Memory B cell (primary cell): ENCODE measurements around the gene PLEKHG2.

Experiments
- ATAC-seq: fragments of 150-1000 bp; cut with Tn5 transposase; 2 replicates; pipeline ENCODE4 v1.10.0; 2021; ENCODE audit warnings: low read depth, mild to moderate bottlenecking, moderate library complexity
- DNase-seq, 2 donors: peaks; one replicate each; pipeline ENCODE4 v3.0.0; 2022; ENCODE audit warnings: low spot score in 2 of 2
- H3K27ac Mint-ChIP-seq: one replicate; pipeline ENCODE4 v1.8.0; 2022; ENCODE audit warnings: mild to moderate bottlenecking, moderate library complexity, mixed read lengths
- H3K27me3 Mint-ChIP-seq: one replicate; pipeline ENCODE4 v1.8.0; 2022; ENCODE audit warnings: mixed read lengths
- H3K36me3 Mint-ChIP-seq: one replicate; pipeline ENCODE4 v1.8.0; 2022; ENCODE audit warnings: mild to moderate bottlenecking, mixed read lengths
- H3K4me1 Mint-ChIP-seq: one replicate; pipeline ENCODE4 v1.8.0; 2022; ENCODE audit warnings: mixed read lengths
- H3K4me3 Mint-ChIP-seq: one replicate; pipeline ENCODE4 v1.8.0; 2022; ENCODE audit warnings: mild to moderate bottlenecking, moderate library complexity, mixed read lengths
- H3K9me3 Mint-ChIP-seq: one replicate; pipeline ENCODE4 v1.8.0; 2022; ENCODE audit warnings: mixed read lengths

The PLEKHG2 gene

GRCh38 chr19:39407660-39408391 is 4.6 kb upstream of the PLEKHG2 start:
- Mint-ChIP-seq H3K9me3 (no peaks in the 10 kb centered on the region), H3K36me3 (peaks cover 23% of the 10 kb centered on the region), H3K27ac (peak overlapping the region; percentile 96), H3K4me3 (peak overlapping the region; percentile 85), H3K27me3 (no peaks in the 10 kb centered on the region), H3K4me1 (peaks cover 43% of the 10 kb centered on the region)
- ATAC-seq = peak; percentile 1
- peak; percentile 66 to 76 for DNase-seq

DNA sequence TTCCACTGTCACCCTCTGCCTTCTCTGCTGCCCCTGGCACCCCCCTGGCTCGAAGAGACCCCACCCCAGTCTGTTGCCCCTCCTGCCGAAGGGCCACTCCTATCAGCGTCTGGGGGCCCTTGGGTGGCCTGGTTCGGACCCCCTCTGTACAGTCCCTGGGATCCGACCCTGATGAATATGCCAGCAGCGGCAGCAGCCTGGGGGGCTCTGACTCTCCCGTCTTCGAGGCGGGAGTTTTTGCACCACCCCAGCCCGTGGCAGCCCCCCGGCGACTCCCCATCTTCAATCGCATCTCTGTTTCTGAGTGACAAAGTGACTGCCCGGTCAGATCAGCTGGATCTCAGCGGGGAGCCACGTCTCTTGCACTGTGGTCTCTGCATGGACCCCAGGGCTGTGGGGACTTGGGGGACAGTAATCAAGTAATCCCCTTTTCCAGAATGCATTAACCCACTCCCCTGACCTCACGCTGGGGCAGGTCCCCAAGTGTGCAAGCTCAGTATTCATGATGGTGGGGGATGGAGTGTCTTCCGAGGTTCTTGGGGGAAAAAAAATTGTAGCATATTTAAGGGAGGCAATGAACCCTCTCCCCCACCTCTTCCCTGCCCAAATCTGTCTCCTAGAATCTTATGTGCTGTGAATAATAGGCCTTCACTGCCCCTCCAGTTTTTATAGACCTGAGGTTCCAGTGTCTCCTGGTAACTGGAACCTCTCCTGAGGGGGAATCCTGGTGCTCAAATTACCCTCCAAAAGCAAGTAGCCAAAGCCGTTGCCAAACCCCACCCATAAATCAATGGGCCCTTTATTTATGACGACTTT is 3.9 kb upstream of the PLEKHG2 start:
- peak overlapping the region; percentile 96 for H3K27ac Mint-ChIP-seq
- peak; percentile 50 to 58 for DNase-seq
- peak overlapping the region; percentile 85 for H3K4me3 Mint-ChIP-seq
- H3K36me3 Mint-ChIP-seq = peaks cover 23% of the 10 kb centered on the region
- H3K4me1 Mint-ChIP-seq = peaks cover 42% of the 10 kb centered on the region
- H3K9me3 Mint-ChIP-seq = no peaks in the 10 kb centered on the region
- H3K27me3 Mint-ChIP-seq = no peaks in the 10 kb centered on the region
- ATAC-seq = no peak

DNA sequence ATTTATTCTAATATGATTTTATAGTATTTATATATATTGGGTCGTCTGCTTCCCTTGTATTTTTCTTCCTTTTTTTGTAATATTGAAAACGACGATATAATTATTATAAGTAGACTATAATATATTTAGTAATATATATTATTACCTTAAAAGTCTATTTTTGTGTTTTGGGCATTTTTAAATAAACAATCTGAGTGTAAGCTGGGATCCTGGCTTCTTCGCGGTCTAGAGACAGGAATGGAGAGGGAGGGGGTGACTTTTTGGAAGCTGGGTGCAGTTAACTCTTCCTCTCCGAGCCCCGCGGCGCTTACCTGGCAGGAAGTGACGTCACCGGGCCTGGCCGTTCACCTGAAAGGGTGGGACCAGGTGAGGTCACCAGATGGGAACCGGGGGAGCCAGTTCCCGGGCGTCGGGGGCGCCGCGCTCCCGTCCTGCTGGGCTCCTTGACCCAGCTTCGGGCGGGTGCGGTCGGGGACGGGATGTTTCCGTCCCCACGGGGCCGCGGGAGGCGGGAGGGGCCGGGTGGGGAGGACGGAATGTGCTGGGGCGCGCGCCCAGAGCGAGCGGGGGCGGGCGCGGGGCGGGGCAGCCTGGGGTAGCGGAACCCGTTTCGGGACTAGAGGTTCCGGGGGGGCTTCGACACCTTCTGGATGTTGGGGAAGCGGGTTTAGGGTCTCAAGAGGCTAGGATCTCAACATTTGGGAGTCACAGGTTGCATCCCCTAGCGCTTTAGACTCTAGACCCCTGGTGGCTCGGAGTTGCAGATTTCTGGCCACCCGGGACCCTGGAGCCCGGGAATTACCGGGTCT is 3.1 kb upstream of the PLEKHG2 start:
- Mint-ChIP-seq H3K4me3 (peak overlapping the region; percentile 100), H3K27ac (peak overlapping the region; percentile 96), H3K36me3 (peaks cover 26% of the 10 kb centered on the region), H3K4me1 (peaks cover 45% of the 10 kb centered on the region), H3K9me3 (no peaks in the 10 kb centered on the region), H3K27me3 (no peaks in the 10 kb centered on the region)
- ATAC-seq (peak; percentile 8), DNase-seq (peak; percentile 89 to 91)

DNA sequence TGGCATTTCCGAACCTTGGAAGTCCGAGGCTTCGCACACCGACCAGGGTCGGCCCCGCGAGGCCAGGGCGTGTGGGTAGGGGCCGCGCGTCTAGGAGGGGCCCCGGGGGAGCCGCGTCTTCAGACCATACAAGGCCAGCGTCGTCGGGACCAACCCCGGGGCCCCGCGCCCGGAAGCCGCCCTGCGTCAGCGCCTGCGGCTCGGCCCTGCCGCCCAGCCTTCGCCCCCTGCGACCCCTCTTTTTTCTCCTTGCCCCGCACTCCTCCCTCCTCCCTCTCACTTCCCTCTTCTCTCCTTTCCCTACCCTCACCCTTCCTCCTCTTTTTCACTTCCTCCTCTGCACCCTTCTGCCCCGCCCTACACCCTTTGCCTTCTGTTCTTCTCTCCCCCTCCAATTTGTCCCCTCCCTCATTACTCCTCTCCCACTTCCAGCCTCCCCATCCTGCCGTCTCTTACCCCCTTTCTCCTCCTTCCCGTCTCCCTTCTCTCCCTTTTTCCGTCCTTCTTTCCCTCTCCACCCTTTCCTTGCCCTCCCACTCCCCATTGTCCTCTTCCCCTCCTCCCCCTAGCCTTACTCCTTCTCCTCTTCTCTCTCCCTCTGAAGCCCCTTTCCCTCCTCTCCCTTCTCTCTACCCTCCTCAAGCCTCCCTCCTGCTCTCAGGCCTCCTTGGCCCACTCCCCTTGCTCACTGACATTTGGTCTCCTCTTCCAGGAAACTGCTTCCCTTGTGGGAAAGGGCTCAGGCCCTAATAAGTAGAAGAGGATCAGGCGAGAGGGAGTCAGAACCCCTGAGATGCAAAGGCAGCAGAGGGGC is 2.2 kb upstream of the PLEKHG2 start:
- Mint-ChIP-seq H3K36me3 (peaks cover 28% of the 10 kb centered on the region), H3K27me3 (no peaks in the 10 kb centered on the region), H3K4me1 (peaks cover 46% of the 10 kb centered on the region)

GRCh38 chr19:39410831-39411080 is 1.7 kb upstream of the PLEKHG2 start:
- DNase-seq (no peak), ATAC-seq (no peak)
- Mint-ChIP-seq H3K4me3 (peak overlapping the region; percentile 100), H3K9me3 (no peaks in the 10 kb centered on the region), H3K27me3 (no peaks in the 10 kb centered on the region), H3K36me3 (peaks cover 28% of the 10 kb centered on the region), H3K27ac (peak overlapping the region; percentile 96), H3K4me1 (peaks cover 46% of the 10 kb centered on the region)

More for the DNA sequence above, 2.2 kb upstream of the PLEKHG2 start:
- peak overlapping the region; percentile 100 for H3K4me3 Mint-ChIP-seq
- ATAC-seq (peak; percentile 31), DNase-seq (peak; percentile 84 to 85)
- peak overlapping the region; percentile 96 for H3K27ac Mint-ChIP-seq
- no peaks in the 10 kb centered on the region for H3K9me3 Mint-ChIP-seq

DNA sequence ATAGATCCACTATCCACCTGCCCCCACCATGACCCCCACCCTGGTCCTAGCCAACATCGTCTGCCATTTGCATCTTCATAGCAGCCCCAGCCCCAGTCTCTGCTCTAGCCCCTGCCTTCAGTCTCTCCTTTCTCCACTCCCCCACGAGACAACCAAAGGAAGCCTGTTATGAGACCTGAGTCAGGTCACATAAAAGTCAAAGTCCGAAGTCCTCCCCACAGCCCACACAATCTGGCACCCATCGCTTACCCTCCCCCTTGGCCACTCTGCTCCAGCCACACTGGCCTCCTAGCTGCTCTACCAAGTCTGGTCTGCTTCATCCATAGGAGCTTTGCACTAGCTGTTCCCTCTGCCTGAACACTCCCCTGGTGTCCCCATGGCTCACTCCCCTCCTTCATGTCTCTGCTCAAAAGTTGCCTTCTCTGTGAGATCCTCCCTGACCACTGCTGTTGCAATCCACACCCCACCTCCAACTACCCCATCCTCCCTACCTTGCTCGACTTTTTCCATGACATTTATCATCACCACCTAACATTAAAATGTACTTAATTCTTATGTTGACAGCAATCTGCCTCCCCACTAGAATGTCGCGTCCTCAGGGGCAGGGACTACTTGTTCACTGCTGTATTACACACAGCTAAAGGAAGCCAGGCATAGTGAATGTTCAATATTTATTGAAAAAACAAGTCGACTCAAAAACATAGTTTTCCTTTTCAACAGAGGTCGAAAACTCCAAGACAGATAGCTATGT is 1.2 kb upstream of the PLEKHG2 start:
- no peaks in the 10 kb centered on the region for H3K27me3 Mint-ChIP-seq
- peaks cover 28% of the 10 kb centered on the region for H3K36me3 Mint-ChIP-seq
- peak overlapping the region; percentile 100 for H3K4me3 Mint-ChIP-seq
- DNase-seq = peak; percentile 36 to 59
- H3K4me1 Mint-ChIP-seq = peaks cover 44% of the 10 kb centered on the region
- H3K27ac Mint-ChIP-seq = peak overlapping the region; percentile 96
- ATAC-seq = no peak
- no peaks in the 10 kb centered on the region for H3K9me3 Mint-ChIP-seq

GRCh38 chr19:39411832-39412099 is 703 bp upstream of the PLEKHG2 start:
- peaks cover 43% of the 10 kb centered on the region for H3K4me1 Mint-ChIP-seq
- H3K27me3 Mint-ChIP-seq = no peaks in the 10 kb centered on the region
- DNase-seq = peak; percentile 89 to 92
- H3K27ac Mint-ChIP-seq = peak overlapping the region; percentile 96
- H3K4me3 Mint-ChIP-seq = peak overlapping the region; percentile 100
- peak; percentile 25 for ATAC-seq
- H3K36me3 Mint-ChIP-seq = peaks cover 28% of the 10 kb centered on the region
- H3K9me3 Mint-ChIP-seq = no peaks in the 10 kb centered on the region

- ATAC-seq = no peak
- no peaks in the 10 kb centered on the region for H3K9me3 Mint-ChIP-seq
- H3K4me1 Mint-ChIP-seq = peaks cover 42% of the 10 kb centered on the region
- H3K27ac Mint-ChIP-seq = peak overlapping the region; percentile 96
- H3K27me3 Mint-ChIP-seq = no peaks in the 10 kb centered on the region
- peak overlapping the region; percentile 100 for H3K4me3 Mint-ChIP-seq
- DNase-seq = peak in 1 of 2 donors; percentile 56
- peaks cover 26% of the 10 kb centered on the region for H3K36me3 Mint-ChIP-seq
These were observed 400 bp downstream of the PLEKHG2 start for GRCh38 chr19:39412867-39413271.

DNA sequence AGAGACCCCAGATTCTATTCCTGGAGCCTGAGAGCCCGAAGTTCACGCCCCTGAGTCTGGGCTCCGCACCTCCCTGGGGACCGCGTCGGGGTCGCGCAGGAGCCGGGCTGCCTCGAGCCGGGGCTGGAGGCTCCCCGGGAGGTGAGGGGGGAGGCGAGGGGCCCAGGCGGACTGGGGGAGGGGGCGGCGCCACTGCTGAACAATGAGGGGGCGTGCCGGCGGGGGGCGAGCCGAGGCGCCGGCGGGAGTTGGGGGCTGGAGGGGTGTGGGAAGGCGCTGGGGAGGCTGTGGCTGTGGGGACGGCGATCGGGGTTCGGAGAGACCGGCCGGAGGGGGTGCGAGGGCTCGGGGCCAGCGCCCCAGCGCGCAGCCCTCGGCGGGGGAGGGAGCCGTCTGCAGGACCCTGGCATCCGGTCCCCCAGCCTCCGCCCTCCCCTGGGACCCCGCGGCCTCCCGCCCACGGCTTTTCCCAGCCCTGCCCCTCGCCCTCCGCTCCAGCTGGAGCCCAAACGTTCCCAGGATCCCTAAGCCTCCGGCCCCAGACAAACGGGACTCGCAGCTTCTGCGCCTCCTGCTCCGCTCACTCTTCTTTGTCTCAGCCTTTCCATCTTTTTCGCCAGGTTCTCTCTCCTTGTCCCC is 922 bp downstream of the PLEKHG2 start:
- H3K4me1 Mint-ChIP-seq = peaks cover 40% of the 10 kb centered on the region
- DNase-seq (peak; percentile 37 to 51), ATAC-seq (no peak)
- peaks cover 21% of the 10 kb centered on the region for H3K36me3 Mint-ChIP-seq
- no peaks in the 10 kb centered on the region for H3K27me3 Mint-ChIP-seq
- H3K4me3 Mint-ChIP-seq = peak overlapping the region; percentile 100
- peak overlapping the region; percentile 96 for H3K27ac Mint-ChIP-seq
- no peaks in the 10 kb centered on the region for H3K9me3 Mint-ChIP-seq

- peak overlapping the region; percentile 93 for H3K4me3 Mint-ChIP-seq
- peak overlapping the region; percentile 96 for H3K27ac Mint-ChIP-seq
- H3K36me3 Mint-ChIP-seq = peaks cover 15% of the 10 kb centered on the region
- peaks cover 35% of the 10 kb centered on the region for H3K4me1 Mint-ChIP-seq
- no peak for ATAC-seq
- no peaks in the 10 kb centered on the region for H3K27me3 Mint-ChIP-seq
- DNase-seq = no peak
- H3K9me3 Mint-ChIP-seq = no peaks in the 10 kb centered on the region
These were observed 1.6 kb downstream of the PLEKHG2 start for GRCh38 chr19:39413911-39414608.

DNA sequence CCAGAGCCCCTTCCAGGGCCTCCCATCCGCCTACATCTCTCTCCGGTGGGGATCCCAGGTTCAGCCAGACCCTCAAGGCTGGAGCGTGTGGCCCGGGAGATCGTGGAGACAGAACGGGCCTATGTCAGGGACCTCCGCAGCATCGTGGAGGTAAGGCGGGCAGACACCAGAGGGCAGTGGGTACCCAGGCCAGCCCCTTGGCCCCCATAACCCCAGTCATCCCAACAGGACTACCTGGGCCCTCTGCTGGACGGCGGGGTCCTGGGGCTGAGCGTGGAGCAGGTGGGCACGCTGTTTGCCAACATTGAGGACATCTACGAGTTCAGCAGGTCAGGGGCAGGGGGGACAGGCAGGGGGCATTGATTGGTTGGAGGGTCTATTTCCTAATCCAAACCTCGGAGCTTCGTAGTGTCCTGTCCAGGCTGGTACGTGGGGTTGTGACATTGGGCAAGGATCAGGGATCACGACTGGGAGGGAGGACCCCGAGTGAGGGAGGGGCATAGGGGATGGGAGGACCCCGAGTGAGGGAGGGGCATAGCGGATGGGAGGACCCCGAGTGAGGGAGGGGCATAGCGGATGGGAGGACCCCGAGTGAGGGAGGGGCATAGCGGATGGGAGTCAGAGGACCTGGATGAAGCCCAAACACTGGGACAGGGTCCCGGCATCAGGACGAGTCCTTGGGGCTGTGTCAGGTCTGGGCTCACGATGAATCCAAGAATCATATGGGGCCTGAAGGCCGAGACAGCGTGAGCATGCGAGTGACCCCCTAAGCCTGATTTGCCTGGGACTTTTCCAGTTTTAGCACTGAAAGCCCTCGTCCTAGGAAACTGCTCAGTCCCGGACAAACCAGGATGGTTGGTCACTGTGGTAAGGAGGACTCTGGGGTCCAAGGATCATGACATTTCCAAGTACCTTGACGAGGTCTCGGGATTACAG is 2.9 kb downstream of the PLEKHG2 start:
- H3K4me3 Mint-ChIP-seq = peak overlapping the region; percentile 39

More for the DNA sequence above, 2.9 kb downstream of the PLEKHG2 start:
- H3K27me3 Mint-ChIP-seq = no peaks in the 10 kb centered on the region
- no peaks in the 10 kb centered on the region for H3K9me3 Mint-ChIP-seq
- ATAC-seq (no peak), DNase-seq (no peak)
- peak overlapping the region; percentile 96 for H3K27ac Mint-ChIP-seq
- peaks cover 12% of the 10 kb centered on the region for H3K36me3 Mint-ChIP-seq
- H3K4me1 Mint-ChIP-seq = peaks cover 32% of the 10 kb centered on the region
